Nephron (organoid): ENCODE results near the gene THBD.

Experiments
- H3K27ac Mint-ChIP-seq, 3 experiments: 2 replicates each; pipeline ENCODE4 v1.8.0; 2020; ENCODE audit warnings: mixed read lengths in 3 of 3, mild to moderate bottlenecking in 2 of 3, moderate library complexity in 1 of 3
- H3K27me3 Mint-ChIP-seq: 2 replicates; pipeline ENCODE4 v1.8.0; 2021; ENCODE audit warnings: low read depth, mild to moderate bottlenecking, moderate library complexity, mixed read lengths
- H3K36me3 Mint-ChIP-seq: 2 replicates; pipeline ENCODE4 v1.8.0; 2020; ENCODE audit warnings: low read depth, mixed read lengths
- H3K4me1 Mint-ChIP-seq: 2 replicates; pipeline ENCODE4 v1.8.0; 2020; ENCODE audit warnings: mixed read lengths
- H3K4me3 Mint-ChIP-seq, 3 experiments: 2 replicates each; pipeline ENCODE4 v1.8.0; 2020; ENCODE audit warnings: mild to moderate bottlenecking in 3 of 3, mixed read lengths in 3 of 3, moderate library complexity in 2 of 3
- H3K9me3 Mint-ChIP-seq: 2 replicates; pipeline ENCODE4 v1.8.0; 2020; ENCODE audit warnings: mixed read lengths
- TF ChIP-seq, protein P1 (sequence below), 3 experiments: fragments of 200-600 bp; sonication (generic); IDR thresholded peaks; one replicate each; pipeline ENCODE4 v1.5.0; 2021; ENCODE audit warnings: antibody characterized with exemption in 3 of 3; ENCODE audit not compliant: unreplicated experiment in 3 of 3

Gene THBD

DNA sequence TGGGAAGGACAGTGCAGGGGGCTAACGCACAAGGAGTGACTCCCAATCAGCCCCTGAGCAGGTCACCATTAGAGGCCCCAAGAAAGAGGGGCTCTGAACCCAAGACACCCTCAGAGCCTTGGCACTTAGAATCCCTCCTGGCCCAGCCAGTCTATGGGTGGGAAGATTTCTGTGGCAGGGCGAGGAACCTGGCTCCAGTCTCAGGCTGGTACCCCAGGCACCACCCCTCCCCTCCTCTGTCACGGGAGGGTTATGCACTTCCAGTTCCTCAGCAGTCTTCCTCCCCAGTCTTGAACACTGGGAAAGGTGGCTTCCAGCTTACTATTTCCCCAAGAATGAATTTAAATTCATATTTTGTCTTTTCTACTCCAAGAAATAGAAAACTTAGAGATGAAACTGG lies 42.0 kb downstream of the THBD start:
- Mint-ChIP-seq H3K27ac (no peak overlapping the region), H3K4me3 (no peak overlapping the region), H3K9me3 (no peaks in the 10 kb centered on the region), H3K4me1 (no peaks in the 10 kb centered on the region), H3K27me3 (no peaks in the 10 kb centered on the region), H3K36me3 (no peaks in the 10 kb centered on the region)
- TF ChIP-seq, protein P1, sequence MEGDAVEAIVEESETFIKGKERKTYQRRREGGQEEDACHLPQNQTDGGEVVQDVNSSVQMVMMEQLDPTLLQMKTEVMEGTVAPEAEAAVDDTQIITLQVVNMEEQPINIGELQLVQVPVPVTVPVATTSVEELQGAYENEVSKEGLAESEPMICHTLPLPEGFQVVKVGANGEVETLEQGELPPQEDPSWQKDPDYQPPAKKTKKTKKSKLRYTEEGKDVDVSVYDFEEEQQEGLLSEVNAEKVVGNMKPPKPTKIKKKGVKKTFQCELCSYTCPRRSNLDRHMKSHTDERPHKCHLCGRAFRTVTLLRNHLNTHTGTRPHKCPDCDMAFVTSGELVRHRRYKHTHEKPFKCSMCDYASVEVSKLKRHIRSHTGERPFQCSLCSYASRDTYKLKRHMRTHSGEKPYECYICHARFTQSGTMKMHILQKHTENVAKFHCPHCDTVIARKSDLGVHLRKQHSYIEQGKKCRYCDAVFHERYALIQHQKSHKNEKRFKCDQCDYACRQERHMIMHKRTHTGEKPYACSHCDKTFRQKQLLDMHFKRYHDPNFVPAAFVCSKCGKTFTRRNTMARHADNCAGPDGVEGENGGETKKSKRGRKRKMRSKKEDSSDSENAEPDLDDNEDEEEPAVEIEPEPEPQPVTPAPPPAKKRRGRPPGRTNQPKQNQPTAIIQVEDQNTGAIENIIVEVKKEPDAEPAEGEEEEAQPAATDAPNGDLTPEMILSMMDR (IDR thresholded peaks at IDR 0.05; ENCODE audit: unreplicated experiment in 3 of 3), result no peak

DNA sequence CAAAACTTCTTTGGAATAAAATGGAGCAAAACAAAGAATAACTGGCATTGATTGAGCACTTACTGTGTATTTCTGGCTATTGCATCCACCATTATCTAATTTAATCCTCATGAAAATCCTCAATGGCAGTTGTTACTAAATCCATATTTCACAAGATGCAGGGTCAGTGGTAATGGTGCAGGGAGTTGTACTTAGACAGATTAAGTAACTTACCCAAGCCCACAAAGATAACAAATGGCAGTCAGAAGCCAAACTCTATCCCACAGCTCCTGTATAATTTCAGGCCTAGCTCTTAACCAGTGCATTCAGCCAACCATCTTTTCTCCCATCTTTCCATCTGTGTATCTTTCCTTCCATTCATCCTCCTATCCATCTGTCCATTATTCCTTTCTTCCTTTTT lies 43.7 kb downstream of the THBD start:
- Mint-ChIP-seq H3K27me3 (peaks cover 8% of the 10 kb centered on the region), H3K4me3 (no peak overlapping the region), H3K36me3 (no peaks in the 10 kb centered on the region), H3K27ac (no peak overlapping the region), H3K9me3 (no peaks in the 10 kb centered on the region), H3K4me1 (no peaks in the 10 kb centered on the region)
- TF ChIP-seq, protein P1 (IDR thresholded peaks at IDR 0.05; ENCODE audit: unreplicated experiment in 3 of 3), result no peak

DNA sequence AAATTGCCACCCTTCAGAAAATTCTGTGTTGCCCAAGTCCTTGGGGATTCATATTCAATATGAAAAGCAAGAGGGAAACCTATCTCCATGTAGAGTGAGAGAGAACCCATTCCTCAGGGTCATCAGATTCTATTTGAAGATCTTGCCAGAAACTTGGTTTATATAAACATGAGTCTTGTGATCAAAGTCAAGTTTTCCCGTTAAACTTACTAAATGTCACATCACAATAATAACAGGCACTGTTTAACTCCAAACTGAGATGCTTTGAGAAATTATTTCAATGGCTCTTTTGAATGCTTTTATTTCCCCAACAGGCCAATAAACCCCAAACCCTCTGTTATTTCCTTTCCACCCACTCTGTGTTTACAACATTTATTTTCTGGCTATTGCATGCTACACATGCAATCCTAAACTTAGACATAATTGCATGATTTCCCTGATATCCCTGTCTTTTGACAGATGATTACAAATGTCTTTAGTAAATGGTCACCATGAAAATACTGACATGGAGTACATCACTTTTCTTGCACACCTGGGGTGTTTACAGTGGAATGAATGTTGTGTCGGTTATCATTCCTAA lies 45.5 kb downstream of the THBD start:
- Mint-ChIP-seq H3K4me3 (no peak overlapping the region), H3K36me3 (no peaks in the 10 kb centered on the region), H3K27ac (no peak overlapping the region), H3K4me1 (no peaks in the 10 kb centered on the region), H3K9me3 (no peaks in the 10 kb centered on the region), H3K27me3 (peaks cover 8% of the 10 kb centered on the region)
- TF ChIP-seq, protein P1 (IDR thresholded peaks at IDR 0.05; ENCODE audit: unreplicated experiment in 3 of 3), result no peak

DNA sequence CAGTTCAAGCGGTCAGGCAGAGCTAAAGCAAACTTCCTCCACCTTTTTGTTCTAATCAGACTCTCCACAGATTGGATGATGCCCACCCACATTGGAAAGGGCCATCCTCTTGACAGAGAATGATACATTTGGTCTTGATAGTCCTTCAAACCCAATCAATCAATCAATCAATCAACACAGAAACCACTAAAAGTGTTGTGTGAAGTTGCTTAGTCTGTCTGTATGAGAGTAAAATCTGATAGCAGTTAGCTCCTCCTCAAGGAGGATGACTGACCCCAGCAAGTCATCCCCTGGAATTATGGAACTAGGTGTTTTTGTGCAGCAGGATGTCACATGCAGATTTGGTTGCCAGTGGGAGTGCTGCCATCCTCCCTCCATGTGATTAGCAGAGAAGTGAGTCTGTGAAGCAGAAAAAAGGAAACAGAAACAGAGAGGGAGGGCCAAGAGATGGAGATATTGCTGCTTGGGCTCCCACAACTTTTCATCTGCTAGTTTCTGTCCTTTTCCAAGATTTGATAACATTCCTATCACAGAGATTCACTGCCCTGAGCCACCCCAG lies 46.3 kb downstream of the THBD start:
- TF ChIP-seq, protein P1 (IDR thresholded peaks at IDR 0.05; ENCODE audit: unreplicated experiment in 3 of 3), result no peak
- H3K27me3 Mint-ChIP-seq, result peaks cover 8% of the 10 kb centered on the region
- H3K4me3 Mint-ChIP-seq, result no peak overlapping the region
- H3K4me1 Mint-ChIP-seq, result no peaks in the 10 kb centered on the region
- H3K9me3 Mint-ChIP-seq, result no peaks in the 10 kb centered on the region
- no peaks in the 10 kb centered on the region for H3K36me3 Mint-ChIP-seq
- H3K27ac Mint-ChIP-seq, result no peak overlapping the region

DNA sequence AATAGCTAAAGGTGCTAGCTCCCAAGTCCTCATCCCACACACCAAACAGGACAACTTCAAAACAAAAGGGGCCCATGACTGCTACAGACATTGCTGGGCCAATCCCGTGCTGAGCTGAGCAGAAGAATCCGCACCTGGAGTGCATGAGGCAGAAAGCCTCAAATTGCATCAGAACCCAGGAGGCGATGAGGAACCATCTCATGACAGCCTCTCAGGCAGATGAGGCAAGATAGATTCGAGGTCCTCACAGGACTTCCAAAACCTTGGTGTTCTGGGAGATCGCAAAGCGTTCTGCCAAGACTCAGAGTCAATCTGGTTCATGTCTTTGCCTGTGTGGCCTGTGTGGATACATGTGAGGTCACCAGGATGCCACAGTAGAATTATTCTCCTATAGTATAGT lies 47.2 kb downstream of the THBD start:
- Mint-ChIP-seq H3K4me3 (no peak overlapping the region), H3K27ac (no peak overlapping the region), H3K36me3 (no peaks in the 10 kb centered on the region)

More for the DNA sequence above, 47.2 kb downstream of the THBD start:
- Mint-ChIP-seq H3K27me3 (peaks cover 8% of the 10 kb centered on the region), H3K9me3 (no peaks in the 10 kb centered on the region), H3K4me1 (no peaks in the 10 kb centered on the region)
- TF ChIP-seq, protein P1 (IDR thresholded peaks at IDR 0.05; ENCODE audit: unreplicated experiment in 3 of 3), result no peak
